WTC11 (cell line): ENCODE results near the gene TUBB4B. TPM values are rescaled to one million over a fixed set of nuclear protein-coding genes. Genes with fewer than 3 reads are reported as not detected.

ENCODE experiments used
- ATAC-seq: fragments of 200-7000 bp; cut with Tn5 transposase; 2 replicates; pipeline ENCODE4 v1.10.0; 2021; ENCODE audit warnings: mild to moderate bottlenecking, moderate library complexity
- CTCF ChIA-PET: fragments of 300-600 bp; sonication (Branson Sonifier 250); formaldehyde crosslinking; loops from one replicate; lab custom pipeline; 2021; ENCODE audit warnings: antibody characterized with exemption; lab: Charles Lee
- POLR2A ChIA-PET: fragments of 350-600 bp; sonication (Branson Sonifier 250); formaldehyde crosslinking; loops from one replicate; lab custom pipeline; 2021; ENCODE audit warnings: antibody characterized with exemption; lab: Charles Lee
- DNase-seq: peaks from one replicate; pipeline ENCODE4 v3.0.0; 2021; ENCODE audit warnings: low spot score
- H3K27ac Mint-ChIP-seq: 2 replicates; pipeline ENCODE4 v1.8.0; 2021; ENCODE audit warnings: mixed read lengths
- H3K27me3 Mint-ChIP-seq: 2 replicates; pipeline ENCODE4 v1.8.0; 2021; ENCODE audit warnings: low read depth, mild to moderate bottlenecking, moderate library complexity, mixed read lengths
- H3K36me3 Mint-ChIP-seq: 2 replicates; pipeline ENCODE4 v1.8.0; 2021; ENCODE audit warnings: mixed read lengths
- H3K4me1 Mint-ChIP-seq: 2 replicates; pipeline ENCODE4 v1.8.0; 2022; ENCODE audit warnings: mixed read lengths
- H3K4me3 Mint-ChIP-seq: 2 replicates; pipeline ENCODE4 v1.8.0; 2021; ENCODE audit warnings: mild to moderate bottlenecking, moderate library complexity, mixed read lengths
- H3K9me3 Mint-ChIP-seq: 2 replicates; pipeline ENCODE4 v1.8.0; 2021; ENCODE audit warnings: mixed read lengths
- GRHL2 ChIP-seq: fragments of 250-450 bp; sonication (Bioruptor Pico); IDR thresholded peaks from 2 replicates; pipeline ENCODE4 v1.8.0; 2022; ENCODE audit warnings: mild to moderate bottlenecking, moderate library complexity; ENCODE audit not compliant: insufficient replicate concordance, severe bottlenecking
- IRF1 ChIP-seq: sonication (generic); formaldehyde crosslinking; IDR thresholded peaks from 2 replicates; pipeline ENCODE4 v1.8.0; 2023; ENCODE audit warnings: missing genetic modification reagents
- JAZF1 ChIP-seq: fragments of 250-450 bp; sonication (Bioruptor Pico); IDR thresholded peaks from 2 replicates; pipeline ENCODE4 v1.9.0; 2021; ENCODE audit warnings: moderate library complexity, mild to moderate bottlenecking, inconsistent platforms
- MYBL2 ChIP-seq: sonication (generic); formaldehyde crosslinking; IDR thresholded peaks from 2 replicates; pipeline ENCODE4 v1.8.1; 2023; ENCODE audit warnings: mild to moderate bottlenecking, moderate library complexity, missing genetic modification reagents
- PRDM15 ChIP-seq: sonication (generic); formaldehyde crosslinking; IDR thresholded peaks from 2 replicates; pipeline ENCODE4 v1.8.0; 2022; ENCODE audit warnings: missing genetic modification reagents
- RORB ChIP-seq: fragments of 250-450 bp; sonication (Bioruptor Pico); IDR thresholded peaks from 2 replicates; pipeline ENCODE4 v1.9.0; 2021; ENCODE audit warnings: mild to moderate bottlenecking
- ZNF121 ChIP-seq: sonication (generic); formaldehyde crosslinking; IDR thresholded peaks from 2 replicates; pipeline ENCODE4 v1.8.0; 2023; ENCODE audit warnings: missing genetic modification reagents
- ZNF263 ChIP-seq: sonication (generic); formaldehyde crosslinking; IDR thresholded peaks from 2 replicates; pipeline ENCODE4 v1.8.1; 2022; ENCODE audit warnings: low read depth, mild to moderate bottlenecking, moderate library complexity, missing genetic modification reagents
- ZSCAN18 ChIP-seq: fragments of 250-450 bp; sonication (Bioruptor Pico); IDR thresholded peaks from 2 replicates; pipeline ENCODE4 v2.1.2; 2022; ENCODE audit warnings: mild to moderate bottlenecking, moderate library complexity
- total RNA-seq: library from RNA; stranded (reverse); gene quantifications from 3 replicates; pipeline ENCODE4 v1.2.3, GENCODE V29; 2021
- TF ChIP-seq, protein P1 (sequence below): fragments of 250-450 bp; sonication (Bioruptor Pico); IDR thresholded peaks from 2 replicates; pipeline ENCODE4 v1.9.0; 2021; ENCODE audit warnings: mild to moderate bottlenecking
- TF ChIP-seq, protein P2 (sequence below): sonication (generic); formaldehyde crosslinking; IDR thresholded peaks from 2 replicates; pipeline ENCODE4 v1.8.1; 2023; ENCODE audit warnings: mild to moderate bottlenecking, missing genetic modification reagents, borderline replicate concordance

The TUBB4B gene
- total RNA-seq, 1 experiment from 2014 or later = 375 TPM

DNA sequence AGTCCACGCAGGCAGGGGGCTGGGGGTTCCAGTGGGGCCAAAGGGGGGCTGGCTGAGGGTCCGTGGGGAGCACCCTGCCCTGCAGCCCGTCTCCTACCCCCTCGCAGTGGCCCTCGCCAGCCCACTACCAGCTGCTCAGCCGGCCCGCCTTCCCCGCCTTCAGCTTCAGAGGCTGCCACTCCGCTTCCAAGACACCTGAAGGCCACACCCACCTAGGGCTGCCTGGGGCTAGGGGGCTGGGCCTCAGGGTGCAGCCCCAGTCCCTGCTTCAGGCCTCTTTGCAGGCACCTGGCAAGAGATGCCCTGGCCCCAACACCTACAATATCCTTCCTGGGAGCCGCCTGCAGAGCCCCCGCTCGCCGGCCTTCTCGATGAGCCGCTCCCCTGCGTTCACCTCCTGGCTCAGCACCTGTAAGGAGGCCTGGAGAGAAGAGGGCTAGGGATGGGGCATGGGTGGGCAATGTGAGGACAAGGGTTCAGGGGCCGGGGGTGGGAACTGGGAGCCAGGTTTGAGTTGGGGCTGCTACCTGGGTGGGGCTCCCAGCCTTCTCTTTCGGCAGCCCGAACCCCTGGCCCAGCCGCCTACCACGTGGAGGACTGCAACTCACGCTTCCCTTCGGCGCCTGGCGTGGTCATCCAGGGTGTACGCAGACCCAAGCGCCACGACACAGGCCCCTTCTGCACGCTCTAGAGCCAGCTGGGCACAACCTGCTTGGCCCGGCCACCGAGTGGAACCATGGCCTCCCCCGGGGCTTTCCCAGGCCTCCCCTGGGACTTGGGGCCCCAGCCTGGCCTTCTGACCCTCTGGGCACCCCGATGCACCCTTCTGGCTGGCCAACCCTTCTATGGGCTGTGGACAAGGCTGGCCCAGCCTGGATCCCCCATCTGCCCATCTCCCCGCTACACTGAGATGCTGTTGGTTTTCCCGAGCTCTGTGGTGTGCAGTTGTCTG, 11.7 kb downstream of the TUBB4B start:
- peak; percentile 49 for ATAC-seq
- Mint-ChIP-seq H3K27me3 (peaks cover 11% of the 10 kb centered on the region), H3K36me3 (0 out of 2 replicates have a peak, but pooled peaks cover 6% of the 10 kb centered on the region), H3K4me1 (peaks cover 8% of the 10 kb centered on the region), H3K9me3 (no peaks in the 10 kb centered on the region), H3K27ac (no peak overlapping the region), H3K4me3 (no peak overlapping the region; the same call in 1 of the 2 replicates)
- TF ChIP-seq GRHL2 (CRISPR knock-in tag) (no peak), RORB (no peak), MYBL2 (CRISPR knock-in tag) (no peak), JAZF1 (CRISPR knock-in tag) (no peak)
- TF ChIP-seq, protein P1, sequence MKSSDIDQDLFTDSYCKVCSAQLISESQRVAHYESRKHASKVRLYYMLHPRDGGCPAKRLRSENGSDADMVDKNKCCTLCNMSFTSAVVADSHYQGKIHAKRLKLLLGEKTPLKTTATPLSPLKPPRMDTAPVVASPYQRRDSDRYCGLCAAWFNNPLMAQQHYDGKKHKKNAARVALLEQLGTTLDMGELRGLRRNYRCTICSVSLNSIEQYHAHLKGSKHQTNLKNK (CRISPR knock-in tag) = no peak
- ChIA-PET POLR2A (interaction anchor here (4.2 kb wide), 1 partner anchor 12 kb away, joined by 30 read pairs; the partner anchor contains the start of gene TUBB4B), CTCF (interaction anchor here (0.6 to 4.6 kb wide), 17 partner anchors 8 to 188 kb away, joined by 3 to 59 read pairs (median 5); partner anchors contain the start of genes MAN1B1, NRARP, RNF224 and TUBB4B)
- DNase-seq = peak; percentile 64

- ATAC-seq = no peak
- Mint-ChIP-seq H3K27me3 (peaks cover 7% of the 10 kb centered on the region), H3K4me1 (peaks cover 8% of the 10 kb centered on the region), H3K9me3 (no peaks in the 10 kb centered on the region), H3K4me3 (peak overlapping the region; percentile 94), H3K27ac (peak overlapping the region; percentile 86), H3K36me3 (peaks cover 12% of the 10 kb centered on the region)
- ChIA-PET POLR2A (interaction anchor here (0.9 to 4.2 kb wide), 4 partner anchors 9 to 53 kb away, joined by 3 to 30 read pairs (median 6); partner anchors contain the start of genes TPRN and TUBB4B), CTCF (interaction anchor here (0.6 to 4.6 kb wide), 22 partner anchors 9 to 219 kb away, joined by 3 to 59 read pairs (median 5); partner anchors contain the start of genes MAN1B1, NRARP, RNF224 and TOR4A)
- no peak for DNase-seq
- TF ChIP-seq ZSCAN18 (CRISPR knock-in tag) = no peak
- peak; percentile 38; the same call in 1 of the 2 replicates for TF ChIP-seq PRDM15 (CRISPR knock-in tag)
- TF ChIP-seq, protein P2, sequence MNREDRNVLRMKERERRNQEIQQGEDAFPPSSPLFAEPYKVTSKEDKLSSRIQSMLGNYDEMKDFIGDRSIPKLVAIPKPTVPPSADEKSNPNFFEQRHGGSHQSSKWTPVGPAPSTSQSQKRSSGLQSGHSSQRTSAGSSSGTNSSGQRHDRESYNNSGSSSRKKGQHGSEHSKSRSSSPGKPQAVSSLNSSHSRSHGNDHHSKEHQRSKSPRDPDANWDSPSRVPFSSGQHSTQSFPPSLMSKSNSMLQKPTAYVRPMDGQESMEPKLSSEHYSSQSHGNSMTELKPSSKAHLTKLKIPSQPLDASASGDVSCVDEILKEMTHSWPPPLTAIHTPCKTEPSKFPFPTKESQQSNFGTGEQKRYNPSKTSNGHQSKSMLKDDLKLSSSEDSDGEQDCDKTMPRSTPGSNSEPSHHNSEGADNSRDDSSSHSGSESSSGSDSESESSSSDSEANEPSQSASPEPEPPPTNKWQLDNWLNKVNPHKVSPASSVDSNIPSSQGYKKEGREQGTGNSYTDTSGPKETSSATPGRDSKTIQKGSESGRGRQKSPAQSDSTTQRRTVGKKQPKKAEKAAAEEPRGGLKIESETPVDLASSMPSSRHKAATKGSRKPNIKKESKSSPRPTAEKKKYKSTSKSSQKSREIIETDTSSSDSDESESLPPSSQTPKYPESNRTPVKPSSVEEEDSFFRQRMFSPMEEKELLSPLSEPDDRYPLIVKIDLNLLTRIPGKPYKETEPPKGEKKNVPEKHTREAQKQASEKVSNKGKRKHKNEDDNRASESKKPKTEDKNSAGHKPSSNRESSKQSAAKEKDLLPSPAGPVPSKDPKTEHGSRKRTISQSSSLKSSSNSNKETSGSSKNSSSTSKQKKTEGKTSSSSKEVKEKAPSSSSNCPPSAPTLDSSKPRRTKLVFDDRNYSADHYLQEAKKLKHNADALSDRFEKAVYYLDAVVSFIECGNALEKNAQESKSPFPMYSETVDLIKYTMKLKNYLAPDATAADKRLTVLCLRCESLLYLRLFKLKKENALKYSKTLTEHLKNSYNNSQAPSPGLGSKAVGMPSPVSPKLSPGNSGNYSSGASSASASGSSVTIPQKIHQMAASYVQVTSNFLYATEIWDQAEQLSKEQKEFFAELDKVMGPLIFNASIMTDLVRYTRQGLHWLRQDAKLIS = no peak
- no peak for TF ChIP-seq ZNF121 (CRISPR knock-in tag)
- no peak for TF ChIP-seq IRF1 (CRISPR knock-in tag)
- no peak for TF ChIP-seq ZNF263 (CRISPR knock-in tag)
Measured at GRCh38 chr9:137253717-137254623, 12.9 kb downstream of the TUBB4B start.
